Measurements from ENCODE around the gene PHC2. TPM values are rescaled to one million over a fixed set of nuclear protein-coding genes. Genes with fewer than 3 reads are reported as not detected.
A peak's percentile ranks its signal among the peaks of the same experiment; 100 is the strongest.

Gene PHC2
- polyA plus RNA-seq, 1 donor from 2014 or later, result 171 TPM

GRCh38 chr1:33331444-33332356 is 99.2 kb downstream of the PHC2 start:
- Histone ChIP-seq H3K27me3 (ENCODE audit: insufficient read depth, low read depth, low read length) (no peaks in the 10 kb centered on the region), H3K9me3 (ENCODE audit: low read length) (no peaks in the 10 kb centered on the region), H3F3A (ENCODE audit: insufficient read depth, low read length, poor library complexity, severe bottlenecking) (no peaks in the 10 kb centered on the region), H2AFZ (ENCODE audit: low read depth, low read length) (no peak overlapping the region), H3K36me3 (ENCODE audit: insufficient read depth, low read length) (peaks cover 39% of the 10 kb centered on the region), H3K27ac (ENCODE audit: low read length) (no peak overlapping the region), H3K9ac (ENCODE audit: low read length) (no peak overlapping the region), H3K79me2 (replicated peaks; ENCODE audit: insufficient read depth, low read length) (peaks cover 48% of the 10 kb centered on the region), H3K9me2 (ENCODE audit: insufficient read depth, low read length) (no peaks in the 10 kb centered on the region), H3K4me3 (ENCODE audit: low read length) (no peak overlapping the region), H4K20me1 (ENCODE audit: insufficient read depth) (peaks cover 27% of the 10 kb centered on the region), H3K4me2 (ENCODE audit: low read length) (no peak overlapping the region)
- TF ChIP-seq POLR2AphosphoS5 (IDR thresholded peaks at IDR 0.05) (peak; percentile 2), MXI1 (conservative IDR thresholded peaks at IDR 0.05; ENCODE audit: poor library complexity, severe bottlenecking) (no peak)

- Histone ChIP-seq H3K79me2 (replicated peaks; ENCODE audit: insufficient read depth, low read length) (peaks cover 41% of the 10 kb centered on the region), H3K4me3 (ENCODE audit: low read length) (no peak overlapping the region), H2AFZ (ENCODE audit: low read depth, low read length) (no peak overlapping the region), H3K36me3 (ENCODE audit: insufficient read depth, low read length) (peaks cover 43% of the 10 kb centered on the region), H3F3A (ENCODE audit: insufficient read depth, low read length, poor library complexity, severe bottlenecking) (no peaks in the 10 kb centered on the region), H3K9me2 (ENCODE audit: insufficient read depth, low read length) (no peaks in the 10 kb centered on the region), H3K9me3 (ENCODE audit: low read length) (no peaks in the 10 kb centered on the region), H4K20me1 (ENCODE audit: insufficient read depth) (peaks cover 29% of the 10 kb centered on the region), H3K27me3 (ENCODE audit: insufficient read depth, low read depth, low read length) (no peaks in the 10 kb centered on the region), H3K9ac (ENCODE audit: low read length) (no peak overlapping the region), H3K27ac (ENCODE audit: low read length) (no peak overlapping the region), H3K4me2 (ENCODE audit: low read length) (no peak overlapping the region)
- TF ChIP-seq TAF1 (IDR thresholded peaks at IDR 0.05; ENCODE audit: low read depth) (no peak), MXI1 (conservative IDR thresholded peaks at IDR 0.05; ENCODE audit: poor library complexity, severe bottlenecking) (no peak), RAD21 (conservative IDR thresholded peaks at IDR 0.05) (no peak), POLR2AphosphoS5 (IDR thresholded peaks at IDR 0.05) (no peak), CTCF (IDR thresholded peaks at IDR 0.05; ENCODE audit: poor library complexity, severe bottlenecking) (no peak), SMC3 (conservative IDR thresholded peaks at IDR 0.05; ENCODE audit: poor library complexity) (no peak), EZH2 (IDR thresholded peaks at IDR 0.05; ENCODE audit: borderline replicate concordance, insufficient read depth, low read length, poor library complexity, severe bottlenecking) (no peak), EP300 (conservative IDR thresholded peaks at IDR 0.05; ENCODE audit: poor library complexity, severe bottlenecking) (no peak)
- TF ChIP-seq, protein P1, sequence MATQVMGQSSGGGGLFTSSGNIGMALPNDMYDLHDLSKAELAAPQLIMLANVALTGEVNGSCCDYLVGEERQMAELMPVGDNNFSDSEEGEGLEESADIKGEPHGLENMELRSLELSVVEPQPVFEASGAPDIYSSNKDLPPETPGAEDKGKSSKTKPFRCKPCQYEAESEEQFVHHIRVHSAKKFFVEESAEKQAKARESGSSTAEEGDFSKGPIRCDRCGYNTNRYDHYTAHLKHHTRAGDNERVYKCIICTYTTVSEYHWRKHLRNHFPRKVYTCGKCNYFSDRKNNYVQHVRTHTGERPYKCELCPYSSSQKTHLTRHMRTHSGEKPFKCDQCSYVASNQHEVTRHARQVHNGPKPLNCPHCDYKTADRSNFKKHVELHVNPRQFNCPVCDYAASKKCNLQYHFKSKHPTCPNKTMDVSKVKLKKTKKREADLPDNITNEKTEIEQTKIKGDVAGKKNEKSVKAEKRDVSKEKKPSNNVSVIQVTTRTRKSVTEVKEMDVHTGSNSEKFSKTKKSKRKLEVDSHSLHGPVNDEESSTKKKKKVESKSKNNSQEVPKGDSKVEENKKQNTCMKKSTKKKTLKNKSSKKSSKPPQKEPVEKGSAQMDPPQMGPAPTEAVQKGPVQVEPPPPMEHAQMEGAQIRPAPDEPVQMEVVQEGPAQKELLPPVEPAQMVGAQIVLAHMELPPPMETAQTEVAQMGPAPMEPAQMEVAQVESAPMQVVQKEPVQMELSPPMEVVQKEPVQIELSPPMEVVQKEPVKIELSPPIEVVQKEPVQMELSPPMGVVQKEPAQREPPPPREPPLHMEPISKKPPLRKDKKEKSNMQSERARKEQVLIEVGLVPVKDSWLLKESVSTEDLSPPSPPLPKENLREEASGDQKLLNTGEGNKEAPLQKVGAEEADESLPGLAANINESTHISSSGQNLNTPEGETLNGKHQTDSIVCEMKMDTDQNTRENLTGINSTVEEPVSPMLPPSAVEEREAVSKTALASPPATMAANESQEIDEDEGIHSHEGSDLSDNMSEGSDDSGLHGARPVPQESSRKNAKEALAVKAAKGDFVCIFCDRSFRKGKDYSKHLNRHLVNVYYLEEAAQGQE (IDR thresholded peaks at IDR 0.05; ENCODE audit: borderline replicate concordance), result no peak
Observed at GRCh38 chr1:33330906-33331305, 100.0 kb downstream of the PHC2 start.

Measured in neural cell (in vitro differentiated cells).